Activated naive CD4-positive, alpha-beta T cell treated with anti-CD3 and anti-CD28 coated beads, Interleukin-2, amount 10 ng/mL, durations not matched to agents 7 days and 5 days (primary cell): ENCODE data around the gene CKS1B.

ENCODE experiments used
- CTCF ChIA-PET: fragments of 350-600 bp; sonication (Branson Sonifier 250); formaldehyde crosslinking; loops from one replicate; lab custom pipeline; 2021; ENCODE audit warnings: antibody characterized with exemption; lab: Charles Lee
- DNase-seq: peaks from one replicate; pipeline ENCODE4 v3.0.0-alpha.2; 2020
- H3K27ac Mint-ChIP-seq: one replicate; pipeline ENCODE4 v1.8.0; 2021; ENCODE audit warnings: mild to moderate bottlenecking, moderate library complexity, mixed read lengths
- H3K27me3 Mint-ChIP-seq: one replicate; pipeline ENCODE4 v1.8.0; 2021; ENCODE audit warnings: mild to moderate bottlenecking, mixed read lengths
- H3K36me3 Mint-ChIP-seq: one replicate; pipeline ENCODE4 v1.8.0; 2021; ENCODE audit warnings: mixed read lengths
- H3K4me1 Mint-ChIP-seq: one replicate; pipeline ENCODE4 v1.8.0; 2021; ENCODE audit warnings: mixed read lengths
- H3K4me3 Mint-ChIP-seq: one replicate; pipeline ENCODE4 v1.8.0; 2021; ENCODE audit warnings: mild to moderate bottlenecking, moderate library complexity, mixed read lengths
- H3K9me3 Mint-ChIP-seq: one replicate; pipeline ENCODE4 v1.8.0; 2021; ENCODE audit warnings: mixed read lengths

CKS1B gene

DNA sequence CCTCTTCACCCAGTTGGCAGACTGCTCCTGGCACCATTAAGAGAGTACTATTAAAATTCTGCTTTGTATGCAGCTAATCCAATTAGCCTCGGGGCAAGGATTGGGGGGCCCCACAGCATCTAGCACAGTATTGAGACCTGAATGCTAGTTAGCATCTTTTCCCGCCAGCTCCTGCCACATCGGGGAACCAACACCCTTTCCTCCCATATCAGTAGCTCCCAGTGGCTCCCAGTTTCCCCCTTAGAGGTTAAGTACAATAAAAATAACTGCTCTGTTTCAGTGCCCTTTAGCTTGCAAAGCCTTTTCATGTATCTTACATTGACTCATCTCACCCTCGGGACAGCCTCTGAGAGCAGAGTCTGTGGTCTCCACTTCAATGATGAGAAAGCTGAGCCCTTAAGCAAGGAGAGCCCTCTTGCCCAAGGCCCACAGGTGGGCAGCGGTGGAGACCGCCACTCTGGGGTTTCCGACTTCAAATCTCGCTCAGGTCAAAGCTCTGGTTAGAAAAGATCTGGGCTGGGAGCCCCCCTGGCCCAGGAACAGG, 33.8 kb upstream of the CKS1B start:
- H3K4me1 Mint-ChIP-seq: peaks cover 79% of the 10 kb centered on the region
- no peak for DNase-seq
- H3K27me3 Mint-ChIP-seq: no peaks in the 10 kb centered on the region
- H3K27ac Mint-ChIP-seq: peak overlapping the region; percentile 95
- no peaks in the 10 kb centered on the region for H3K9me3 Mint-ChIP-seq
- no peak overlapping the region for H3K4me3 Mint-ChIP-seq
- H3K36me3 Mint-ChIP-seq: peaks cover 8% of the 10 kb centered on the region
- CTCF ChIA-PET: interaction anchor here (1.0 to 1.4 kb wide), 3 partner anchors 58 to 381 kb away, joined by 3 to 7 read pairs (median 4); no protein-coding TSS in a partner anchor

DNA sequence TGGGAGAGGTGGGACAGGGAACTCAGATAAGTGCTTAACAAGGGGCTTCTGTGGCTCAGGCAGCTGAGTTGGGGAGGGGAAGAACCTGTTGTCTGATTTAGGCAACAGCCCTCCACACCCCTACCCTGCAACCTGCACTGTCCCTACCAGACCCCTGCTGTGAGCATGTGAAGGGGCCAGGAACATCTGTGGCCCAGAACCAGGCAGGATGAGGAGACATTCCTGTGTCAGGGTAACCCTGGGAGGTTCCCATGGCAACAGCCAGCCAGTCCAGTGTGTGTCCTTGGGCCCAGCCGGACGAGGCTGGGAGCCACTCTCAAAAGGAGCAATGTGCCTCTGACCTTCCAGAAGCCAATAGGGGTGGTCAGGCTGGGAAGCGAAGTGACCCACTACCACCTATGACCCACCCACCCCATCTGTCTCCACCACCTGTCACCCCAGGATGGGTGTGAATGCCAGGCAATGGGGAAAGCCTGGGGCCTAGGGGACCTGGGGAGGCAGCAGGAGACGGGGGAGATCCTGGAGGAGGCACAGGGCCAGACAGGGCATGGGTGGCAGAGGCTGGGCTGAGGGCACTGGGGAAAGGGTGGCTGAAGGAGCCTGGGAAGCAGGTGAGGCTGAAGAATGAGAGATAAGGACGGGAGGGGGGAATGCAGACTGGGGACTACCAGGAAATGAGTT, 33.0 kb upstream of the CKS1B start:
- H3K36me3 Mint-ChIP-seq: peaks cover 12% of the 10 kb centered on the region
- peak overlapping the region; percentile 95 for H3K27ac Mint-ChIP-seq
- no peaks in the 10 kb centered on the region for H3K9me3 Mint-ChIP-seq
- no peak for DNase-seq
- peak overlapping the region; percentile 21 for H3K4me3 Mint-ChIP-seq
- no peaks in the 10 kb centered on the region for H3K27me3 Mint-ChIP-seq
- H3K4me1 Mint-ChIP-seq: peaks cover 72% of the 10 kb centered on the region
- CTCF ChIA-PET: interaction anchor here (1.3 to 1.4 kb wide), 2 partner anchors 58 to 382 kb away, joined by 4 to 7 read pairs; no protein-coding TSS in a partner anchor

DNA sequence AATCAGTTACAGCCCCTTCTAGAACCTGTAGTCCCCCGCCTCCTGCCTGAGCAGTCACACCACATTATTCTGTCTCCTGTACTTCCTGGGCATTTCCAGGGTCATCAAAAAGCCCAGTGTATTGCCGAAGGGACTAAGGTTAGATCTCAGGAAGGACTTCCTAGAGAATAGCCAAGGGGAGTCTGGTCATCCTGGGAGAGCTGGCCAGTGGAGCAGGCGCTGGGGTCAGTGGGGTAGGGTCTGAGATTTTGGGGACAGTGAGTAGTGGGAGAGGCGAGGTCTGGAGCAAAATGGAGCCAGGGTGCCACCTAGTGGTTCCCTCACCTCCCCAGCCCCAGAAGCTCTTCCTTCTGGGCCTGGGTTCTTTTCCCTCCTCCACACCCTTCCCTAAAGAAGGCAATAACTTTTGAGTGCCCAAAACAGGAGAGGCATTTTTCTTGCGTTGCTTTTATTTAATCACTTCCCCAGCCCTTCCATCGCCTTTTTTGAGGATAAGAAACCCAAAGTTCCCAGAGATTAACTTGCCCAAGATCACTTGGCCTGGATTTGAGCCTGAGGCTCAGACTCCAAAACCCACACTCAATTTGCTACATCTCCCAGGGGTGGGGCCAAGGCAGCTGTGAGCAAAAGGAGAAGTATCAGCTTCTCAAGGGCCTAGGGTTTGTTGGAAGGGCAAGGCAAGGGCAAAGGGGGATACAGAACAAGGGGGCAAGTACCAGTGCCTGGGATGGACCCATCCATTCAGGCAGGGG, 30.7 kb upstream of the CKS1B start:
- H3K36me3 Mint-ChIP-seq: peaks cover 27% of the 10 kb centered on the region
- H3K4me1 Mint-ChIP-seq: peaks cover 61% of the 10 kb centered on the region
- no peak overlapping the region for H3K4me3 Mint-ChIP-seq
- DNase-seq: peak; percentile 61
- H3K27ac Mint-ChIP-seq: peak overlapping the region; percentile 95
- no peaks in the 10 kb centered on the region for H3K27me3 Mint-ChIP-seq
- H3K9me3 Mint-ChIP-seq: no peaks in the 10 kb centered on the region
- CTCF ChIA-PET: interaction anchor here (0.6 to 1.9 kb wide), 22 partner anchors 8 to 397 kb away, joined by 3 to 12 read pairs (median 4); partner anchors contain the start of gene FLAD1

DNA sequence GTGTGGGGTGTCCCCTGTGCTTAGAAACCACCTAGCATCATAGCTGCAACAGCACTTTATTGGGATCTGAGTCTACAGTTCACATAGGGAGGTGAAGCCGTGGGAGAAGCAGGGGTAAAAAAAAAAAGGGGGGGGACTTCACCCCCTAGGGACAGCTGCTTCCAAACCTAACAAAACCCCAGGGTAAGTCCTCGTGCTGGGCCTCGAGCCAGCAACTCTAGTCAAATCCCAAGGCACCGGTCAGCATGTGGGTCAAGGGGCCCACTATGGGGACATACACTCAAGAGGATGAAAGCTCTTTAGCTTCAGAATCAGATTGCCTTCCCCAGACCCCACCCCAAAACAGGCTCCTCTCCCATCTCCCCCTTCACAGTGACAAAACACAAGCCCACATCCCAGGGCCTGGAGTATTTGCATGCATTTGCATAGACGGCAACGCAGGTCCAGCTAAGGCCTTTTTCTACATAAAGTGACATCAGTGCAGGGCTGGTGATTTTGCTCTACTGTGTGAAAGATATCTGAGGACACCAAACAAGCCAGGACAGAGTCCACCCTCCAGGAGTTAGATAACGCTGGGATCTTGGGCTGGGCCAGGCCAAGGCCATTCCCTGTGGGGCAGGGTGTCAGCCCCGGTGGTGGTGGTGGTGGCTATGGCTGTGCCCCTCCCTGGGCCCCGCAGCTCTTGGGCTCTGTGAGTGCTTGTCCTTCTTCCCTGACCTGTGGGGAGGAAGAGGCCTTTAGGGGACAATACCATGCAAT, 29.9 kb upstream of the CKS1B start:
- H3K4me3 Mint-ChIP-seq: no peak overlapping the region
- no peak for DNase-seq
- H3K9me3 Mint-ChIP-seq: no peaks in the 10 kb centered on the region
- H3K27me3 Mint-ChIP-seq: no peaks in the 10 kb centered on the region
- peaks cover 31% of the 10 kb centered on the region for H3K36me3 Mint-ChIP-seq
- peaks cover 56% of the 10 kb centered on the region for H3K4me1 Mint-ChIP-seq
- CTCF ChIA-PET: interaction anchor here (0.6 to 1.9 kb wide), 22 partner anchors 9 to 398 kb away, joined by 3 to 12 read pairs (median 4); partner anchors contain the start of gene FLAD1
- peak overlapping the region; percentile 95 for H3K27ac Mint-ChIP-seq

DNA sequence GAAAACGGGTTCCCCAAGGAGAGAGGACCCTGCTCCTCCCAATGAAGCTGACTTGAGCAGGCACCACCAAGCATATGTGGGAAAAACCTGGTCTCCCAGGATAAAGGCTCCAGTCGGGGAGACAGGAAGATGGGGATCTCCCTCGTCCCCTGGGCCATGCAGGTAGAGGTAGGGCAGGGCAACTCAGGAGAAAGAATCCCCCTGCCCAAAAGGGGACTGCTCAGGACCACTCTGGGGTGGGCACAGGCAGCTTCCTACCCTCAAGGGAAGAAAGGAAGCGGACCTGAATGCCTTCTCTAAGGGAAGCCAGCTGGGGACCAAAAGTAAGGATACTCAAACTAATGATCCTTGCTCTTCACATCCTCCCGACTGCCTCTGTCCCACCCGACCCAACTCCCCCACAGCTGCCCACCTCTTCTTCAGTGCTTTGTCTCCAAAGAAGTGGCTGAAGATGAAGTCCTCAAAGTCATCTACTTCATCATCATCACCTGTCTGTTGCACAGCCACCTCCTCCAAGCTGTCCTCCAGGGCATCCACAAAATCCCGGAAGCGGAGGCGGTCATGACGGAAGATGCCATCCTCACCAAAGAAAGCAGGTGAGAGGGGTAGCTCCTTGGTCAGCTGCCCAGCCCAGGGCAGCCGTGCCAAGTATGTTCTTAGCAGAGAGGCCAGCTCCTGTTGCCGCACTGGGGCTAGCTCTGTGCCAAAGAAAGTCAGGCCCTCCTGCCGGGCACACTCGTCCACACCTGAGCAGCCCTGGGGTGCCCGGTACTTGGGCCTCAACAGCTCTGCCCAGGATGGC, 29.1 kb upstream of the CKS1B start:
- Mint-ChIP-seq H3K27ac (no peak overlapping the region), H3K36me3 (peaks cover 32% of the 10 kb centered on the region), H3K27me3 (no peaks in the 10 kb centered on the region), H3K4me3 (no peak overlapping the region), H3K4me1 (peaks cover 52% of the 10 kb centered on the region), H3K9me3 (no peaks in the 10 kb centered on the region)
- DNase-seq: no peak
- CTCF ChIA-PET: interaction anchor here (0.6 to 1.9 kb wide), 13 partner anchors 10 to 386 kb away, joined by 3 to 12 read pairs (median 4); partner anchors contain the start of gene FLAD1

DNA sequence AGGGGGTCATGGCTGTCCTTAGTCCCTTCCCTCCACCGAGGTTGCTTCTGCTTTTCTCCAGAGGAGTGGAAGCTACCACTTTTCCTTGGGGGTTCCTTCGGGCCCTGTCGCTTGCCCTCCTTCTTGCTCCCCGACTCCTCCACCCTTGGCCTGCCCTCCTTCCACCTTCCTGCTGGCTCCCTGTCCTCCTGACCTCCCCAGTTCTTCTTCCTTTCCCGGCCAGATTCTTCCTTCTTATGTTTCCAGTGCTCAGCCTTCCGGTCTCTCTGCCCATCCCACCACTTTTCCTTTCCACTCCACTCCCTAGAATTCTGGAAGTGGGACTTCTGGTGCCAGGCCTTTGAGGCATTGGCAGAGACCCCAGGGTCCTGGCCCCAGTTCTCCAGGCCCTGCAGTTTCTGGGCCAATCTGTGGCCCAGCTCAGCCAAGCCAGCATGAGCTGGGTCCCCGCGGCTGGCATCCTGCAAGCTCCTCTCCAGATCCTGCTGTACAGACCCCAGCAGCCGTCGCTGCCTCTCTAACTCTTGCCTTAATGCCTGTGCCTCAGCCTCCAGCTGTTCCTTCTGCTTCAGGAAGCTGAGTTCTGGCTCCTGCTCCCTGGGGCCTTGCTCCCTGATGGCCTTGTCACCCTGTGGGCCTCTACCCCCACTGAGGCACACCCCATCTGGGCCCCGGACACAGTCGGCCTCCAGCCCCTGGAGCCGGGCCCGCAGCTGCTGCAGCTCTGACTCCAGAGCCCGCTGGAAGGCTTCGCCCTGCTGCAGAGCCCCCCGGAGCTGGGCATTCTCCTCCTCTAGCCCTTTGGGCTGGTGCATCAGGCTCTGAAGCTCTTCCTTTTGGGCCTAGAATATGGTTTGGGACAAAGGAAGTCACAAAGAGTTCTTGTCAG, 28.3 kb upstream of the CKS1B start:
- Mint-ChIP-seq H3K9me3 (no peaks in the 10 kb centered on the region), H3K27me3 (no peaks in the 10 kb centered on the region), H3K4me3 (no peak overlapping the region), H3K27ac (no peak overlapping the region), H3K4me1 (peaks cover 52% of the 10 kb centered on the region), H3K36me3 (peaks cover 38% of the 10 kb centered on the region)
- CTCF ChIA-PET: interaction anchor here (0.6 to 1.7 kb wide), 6 partner anchors 40 to 387 kb away, joined by 3 to 10 read pairs (median 4); no protein-coding TSS in a partner anchor
- DNase-seq: no peak

DNA sequence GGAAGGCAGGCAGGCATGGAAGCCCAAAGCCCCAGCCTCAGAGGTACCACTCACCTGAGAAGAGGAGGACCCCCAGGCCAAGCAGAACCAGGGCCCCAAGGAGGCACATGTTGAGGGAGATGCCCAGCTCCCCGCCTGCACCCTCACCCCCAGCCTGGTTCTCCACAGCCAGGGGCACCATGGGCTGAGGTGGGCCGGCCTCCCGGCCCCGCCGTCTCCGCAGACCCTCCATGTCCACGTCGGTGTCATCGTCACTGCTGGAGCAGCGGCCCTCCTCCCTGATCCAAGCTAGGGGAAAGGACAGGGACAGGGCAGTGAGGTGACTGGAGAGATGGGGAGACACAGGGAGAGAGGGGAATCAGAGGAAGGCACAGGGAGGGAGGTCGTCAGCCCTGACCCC, 26.4 kb upstream of the CKS1B start:
- Mint-ChIP-seq H3K27ac (no peak overlapping the region), H3K9me3 (no peaks in the 10 kb centered on the region), H3K27me3 (no peaks in the 10 kb centered on the region), H3K4me1 (peaks cover 52% of the 10 kb centered on the region), H3K36me3 (peaks cover 47% of the 10 kb centered on the region), H3K4me3 (no peak overlapping the region)
- CTCF ChIA-PET: no interaction called here
- no peak for DNase-seq

DNA sequence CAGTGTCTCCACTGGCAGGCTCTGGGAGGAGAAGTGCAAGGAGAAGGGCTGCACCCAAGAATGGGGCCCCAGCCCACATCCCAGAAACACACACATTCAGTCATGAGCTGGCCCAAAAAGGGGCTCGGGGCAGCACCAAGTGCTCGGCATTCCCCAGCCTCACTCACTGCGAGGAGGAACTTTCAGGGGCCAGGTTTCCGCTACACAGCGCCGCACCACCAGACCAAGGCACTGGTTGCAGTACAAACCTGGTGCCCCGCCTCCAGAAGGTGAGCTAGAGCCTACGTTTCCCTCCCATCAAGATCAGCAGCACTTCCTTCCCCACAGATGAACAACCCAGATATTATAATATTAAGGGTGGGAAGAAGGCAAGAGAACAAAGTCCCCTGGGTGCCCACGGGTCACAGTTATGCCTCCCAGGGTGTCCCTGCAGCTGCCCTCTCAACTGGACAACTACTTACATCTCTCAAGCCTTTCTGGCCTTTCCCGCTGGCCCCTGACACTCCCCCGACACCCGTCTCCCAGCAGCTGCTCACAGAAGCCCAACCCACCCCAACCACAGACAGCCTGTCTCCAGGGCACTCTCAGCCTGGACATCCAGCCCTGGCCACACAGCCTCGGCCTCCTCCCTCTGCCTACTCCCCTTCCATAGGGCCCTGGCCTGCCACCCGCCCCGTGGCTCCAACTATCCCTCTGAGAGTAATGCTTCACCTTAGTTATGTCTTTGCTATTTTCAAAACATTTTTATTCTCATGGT, 22.4 kb upstream of the CKS1B start:
- Mint-ChIP-seq H3K27ac (peak overlapping the region; percentile 93), H3K27me3 (no peaks in the 10 kb centered on the region), H3K4me1 (peaks cover 72% of the 10 kb centered on the region), H3K9me3 (no peaks in the 10 kb centered on the region), H3K36me3 (peaks cover 48% of the 10 kb centered on the region), H3K4me3 (peak overlapping the region; percentile 88)
- CTCF ChIA-PET: interaction anchor here (1.0 to 2.6 kb wide), 9 partner anchors 10 to 392 kb away, joined by 3 to 7 read pairs (median 4); partner anchors contain the start of genes PMVK and PYGO2
- peak; percentile 81 for DNase-seq

DNA sequence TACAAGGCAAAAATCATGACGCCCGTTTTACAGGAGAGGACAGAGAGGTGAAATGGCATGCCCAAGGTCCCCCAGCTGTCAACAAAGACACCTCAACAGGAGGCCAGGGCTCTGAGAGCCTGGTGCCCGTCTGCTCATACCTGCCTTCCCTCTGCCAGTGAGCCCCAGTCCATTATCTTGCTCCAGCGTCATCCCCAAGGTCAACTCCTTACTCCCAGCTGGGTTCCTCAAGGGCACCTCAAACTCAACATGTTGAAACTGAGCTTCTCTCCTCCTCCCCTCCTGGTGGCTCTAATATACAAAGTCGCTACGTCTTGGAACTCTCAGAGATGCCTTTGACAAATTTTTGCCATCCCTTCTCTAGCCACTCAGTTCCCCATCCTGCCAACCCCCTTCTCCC, 21.8 kb upstream of the CKS1B start:
- CTCF ChIA-PET: interaction anchor here (1.0 to 2.6 kb wide), 8 partner anchors 9 to 393 kb away, joined by 3 to 7 read pairs (median 4); partner anchors contain the start of genes PMVK and PYGO2

DNA sequence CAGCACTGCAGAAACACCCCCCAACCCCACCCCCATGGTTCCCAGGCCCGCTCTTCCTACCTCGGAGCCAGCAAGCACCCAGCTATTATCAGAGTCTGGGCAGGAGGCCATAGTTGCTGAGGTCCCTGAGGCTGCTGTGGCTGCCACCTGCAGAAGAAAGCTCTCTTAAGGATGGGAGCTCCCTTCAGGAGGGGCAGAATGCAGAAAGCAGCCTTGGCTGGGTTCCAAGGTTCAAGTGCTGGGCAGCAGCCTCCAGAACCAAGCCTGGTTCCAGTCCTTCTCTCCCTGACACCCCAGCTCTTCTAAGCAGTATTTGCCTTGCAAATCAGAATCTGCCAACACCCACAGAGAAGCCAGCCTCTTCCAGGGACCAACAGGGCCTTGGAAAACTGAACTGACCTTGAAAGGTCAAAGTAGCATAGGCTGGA, 20.9 kb upstream of the CKS1B start:
- H3K4me1 Mint-ChIP-seq: peaks cover 80% of the 10 kb centered on the region

More for the DNA sequence above, 21.8 kb upstream of the CKS1B start:
- DNase-seq: no peak
- H3K4me1 Mint-ChIP-seq: peaks cover 76% of the 10 kb centered on the region
- H3K4me3 Mint-ChIP-seq: peak overlapping the region; percentile 88
- H3K27me3 Mint-ChIP-seq: no peaks in the 10 kb centered on the region
- no peaks in the 10 kb centered on the region for H3K9me3 Mint-ChIP-seq
- peak overlapping the region; percentile 93 for H3K27ac Mint-ChIP-seq
- H3K36me3 Mint-ChIP-seq: peaks cover 45% of the 10 kb centered on the region

DNA sequence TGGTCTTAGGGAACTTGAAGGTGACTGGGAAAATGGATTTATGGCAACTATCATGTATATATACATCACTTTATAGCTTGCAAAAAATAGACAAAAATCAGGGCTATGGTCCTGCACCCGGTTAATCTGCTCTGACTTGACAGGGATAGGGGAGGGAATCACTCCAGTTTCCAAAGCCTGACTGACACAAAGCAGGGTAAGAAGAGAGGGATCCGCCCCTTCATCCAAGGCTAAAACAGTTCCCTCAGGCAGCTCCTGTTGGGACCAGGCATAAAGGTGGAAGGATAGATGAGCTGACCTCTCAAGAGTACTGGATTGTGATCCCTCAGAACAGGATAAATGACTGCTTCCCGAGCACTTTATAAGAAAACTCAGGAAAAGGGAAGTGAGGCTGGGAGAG, 19.9 kb upstream of the CKS1B start:
- Mint-ChIP-seq H3K4me1 (peaks cover 83% of the 10 kb centered on the region), H3K4me3 (peak overlapping the region; percentile 88), H3K27ac (peak overlapping the region; percentile 93), H3K36me3 (peaks cover 42% of the 10 kb centered on the region), H3K27me3 (no peaks in the 10 kb centered on the region), H3K9me3 (no peaks in the 10 kb centered on the region)
- DNase-seq: no peak
- CTCF ChIA-PET: interaction anchor here (1.0 to 2.8 kb wide), 9 partner anchors 17 to 285 kb away, joined by 3 to 17 read pairs (median 6); partner anchors contain the start of gene PMVK

More for the DNA sequence above, 20.9 kb upstream of the CKS1B start:
- DNase-seq: no peak
- H3K27me3 Mint-ChIP-seq: no peaks in the 10 kb centered on the region
- CTCF ChIA-PET: interaction anchor here (1.9 to 2.6 kb wide), 2 partner anchors 16 to 18 kb away, joined by 5 to 7 read pairs; no protein-coding TSS in a partner anchor
- H3K36me3 Mint-ChIP-seq: peaks cover 47% of the 10 kb centered on the region
- H3K4me3 Mint-ChIP-seq: peak overlapping the region; percentile 88
- no peaks in the 10 kb centered on the region for H3K9me3 Mint-ChIP-seq
- peak overlapping the region; percentile 93 for H3K27ac Mint-ChIP-seq
